Stimulated activated CD8-positive, alpha-beta memory T cell treated with anti-CD3 and anti-CD28 coated beads, Interleukin-7, amount 100 ng/mL, for 48 hours (primary cell): Measurements from ENCODE around the gene LPCAT4.
"Not testable (repeated sequence)": the region's sequence is repeated elsewhere in the genome, so short reads cannot be mapped to it uniquely, and the experiment has no call there.

Source experiments
- DNase-seq, 2 donors: peaks; one replicate each; pipeline ENCODE4 v3.0.0-alpha.2; 2020; ENCODE audit warnings: low read depth in 1 of 2; ENCODE audit errors: extremely low read depth in 1 of 2

Gene LPCAT4, protein sequence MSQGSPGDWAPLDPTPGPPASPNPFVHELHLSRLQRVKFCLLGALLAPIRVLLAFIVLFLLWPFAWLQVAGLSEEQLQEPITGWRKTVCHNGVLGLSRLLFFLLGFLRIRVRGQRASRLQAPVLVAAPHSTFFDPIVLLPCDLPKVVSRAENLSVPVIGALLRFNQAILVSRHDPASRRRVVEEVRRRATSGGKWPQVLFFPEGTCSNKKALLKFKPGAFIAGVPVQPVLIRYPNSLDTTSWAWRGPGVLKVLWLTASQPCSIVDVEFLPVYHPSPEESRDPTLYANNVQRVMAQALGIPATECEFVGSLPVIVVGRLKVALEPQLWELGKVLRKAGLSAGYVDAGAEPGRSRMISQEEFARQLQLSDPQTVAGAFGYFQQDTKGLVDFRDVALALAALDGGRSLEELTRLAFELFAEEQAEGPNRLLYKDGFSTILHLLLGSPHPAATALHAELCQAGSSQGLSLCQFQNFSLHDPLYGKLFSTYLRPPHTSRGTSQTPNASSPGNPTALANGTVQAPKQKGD

DNA sequence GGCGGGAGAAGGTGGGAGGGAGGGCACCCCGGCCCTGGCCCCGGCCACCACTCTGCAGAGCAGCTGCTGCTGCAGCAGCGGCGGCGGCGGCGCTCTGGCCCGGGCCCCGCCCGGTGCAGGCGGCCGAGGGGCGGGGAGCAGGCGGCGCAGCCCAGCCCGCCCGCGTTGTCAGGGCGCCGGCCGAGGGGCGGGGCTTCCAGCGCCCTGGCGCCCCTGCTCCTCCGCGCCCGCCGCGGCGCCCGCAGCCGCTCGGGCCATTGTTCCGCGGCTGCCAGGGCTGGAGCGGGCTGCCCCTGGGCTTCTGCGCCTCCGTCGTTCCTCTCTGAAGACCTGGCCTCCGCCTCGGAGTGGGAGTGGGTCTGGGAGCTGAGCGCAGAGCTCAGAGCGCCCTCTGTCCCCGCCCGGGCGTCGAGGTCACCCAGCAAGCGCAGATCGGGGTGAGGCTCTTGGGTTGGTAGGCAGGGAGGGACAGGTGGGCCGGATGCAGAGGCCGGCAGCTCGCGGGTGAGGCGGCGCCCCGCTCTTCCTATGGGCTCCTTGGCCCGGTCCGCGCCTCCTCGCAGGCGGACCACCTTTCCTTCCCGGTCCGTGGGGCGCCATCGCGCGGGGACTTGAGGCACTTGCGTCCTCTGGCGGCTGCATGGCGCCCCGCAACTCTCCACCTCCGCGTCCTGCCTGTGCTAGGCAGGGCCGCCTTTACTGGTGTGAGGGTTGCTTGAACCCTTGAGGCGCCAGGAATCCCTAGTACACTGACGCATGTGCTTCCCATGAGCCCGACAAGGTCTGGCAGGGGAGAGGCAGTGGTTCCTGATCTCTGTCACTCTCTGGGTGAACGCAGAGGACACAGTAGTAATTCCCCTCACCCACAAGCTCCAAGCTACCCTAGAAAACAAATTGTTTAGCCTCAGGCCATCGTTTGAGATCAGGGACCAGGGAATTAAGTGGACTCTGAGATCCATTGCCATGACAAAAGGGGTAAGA lies at the start of gene LPCAT4:
Gene LPCAT4 (minus strand): TSS at position 96 of the 981 bp plus-strand sequence. CDS start 96 bp downstream, outside the sequence.
- peak; percentile 77 to 80 for DNase-seq

DNA sequence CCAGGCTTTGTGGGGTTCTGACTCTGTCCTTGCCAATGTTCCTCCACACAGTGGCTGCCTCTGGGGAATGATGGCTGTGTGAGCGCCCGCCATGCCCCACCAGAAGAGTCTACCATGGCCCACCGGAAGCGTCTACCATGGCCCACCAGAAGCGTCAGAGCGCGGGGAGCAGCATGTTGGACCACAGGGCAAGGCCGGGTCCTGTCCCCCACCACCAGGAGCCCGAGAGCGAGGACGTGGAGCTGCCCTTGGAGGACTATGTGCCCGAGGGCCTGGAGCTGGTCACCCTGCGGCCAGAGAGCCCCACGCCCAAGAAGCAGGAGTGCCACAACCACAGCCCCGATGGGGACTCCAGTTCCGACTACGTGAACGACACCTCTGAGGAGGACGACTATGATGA lies 42.5 kb upstream of the LPCAT4 start:
- not testable (repeated sequence) for DNase-seq

DNA sequence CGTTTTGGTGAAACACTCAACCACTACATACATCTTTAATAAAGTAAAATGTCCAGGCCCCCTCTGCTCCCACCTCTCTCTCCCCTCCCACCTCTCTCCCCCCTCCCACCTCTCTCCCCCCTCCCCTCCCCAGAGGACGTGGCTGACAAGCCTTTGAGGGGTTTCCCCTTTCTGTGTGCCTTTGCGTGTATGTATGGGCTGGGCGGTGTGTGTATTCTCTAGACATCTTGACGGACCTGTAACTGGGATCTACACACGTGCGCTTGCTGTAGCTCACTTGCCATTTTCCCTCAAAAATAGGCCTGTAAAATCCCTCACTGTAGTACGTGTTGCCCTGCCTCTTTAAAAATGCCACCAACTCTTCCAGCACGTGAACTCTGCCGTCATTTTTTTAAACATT lies 42.0 kb upstream of the LPCAT4 start:
- not testable (repeated sequence) for DNase-seq

DNA sequence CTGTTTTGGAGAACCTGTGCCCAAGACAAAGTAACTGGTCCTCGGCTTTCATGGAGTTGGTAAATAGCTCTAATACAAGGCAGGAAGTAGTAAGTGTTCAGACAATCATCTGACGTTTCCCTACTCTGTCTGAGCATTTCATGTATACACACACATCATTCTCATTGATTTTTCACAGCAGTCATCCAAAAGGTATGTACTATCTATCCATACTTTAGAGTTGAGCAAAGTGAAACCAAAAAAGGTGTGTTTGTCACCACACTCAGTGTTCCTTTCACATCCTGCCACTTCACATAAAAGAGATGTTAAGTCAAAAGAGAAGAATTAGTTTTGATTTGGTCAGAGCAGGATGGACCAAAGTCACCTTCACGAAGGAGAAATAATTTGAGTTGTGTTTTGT lies 36.9 kb upstream of the LPCAT4 start:
- DNase-seq = not testable (repeated sequence)

DNA sequence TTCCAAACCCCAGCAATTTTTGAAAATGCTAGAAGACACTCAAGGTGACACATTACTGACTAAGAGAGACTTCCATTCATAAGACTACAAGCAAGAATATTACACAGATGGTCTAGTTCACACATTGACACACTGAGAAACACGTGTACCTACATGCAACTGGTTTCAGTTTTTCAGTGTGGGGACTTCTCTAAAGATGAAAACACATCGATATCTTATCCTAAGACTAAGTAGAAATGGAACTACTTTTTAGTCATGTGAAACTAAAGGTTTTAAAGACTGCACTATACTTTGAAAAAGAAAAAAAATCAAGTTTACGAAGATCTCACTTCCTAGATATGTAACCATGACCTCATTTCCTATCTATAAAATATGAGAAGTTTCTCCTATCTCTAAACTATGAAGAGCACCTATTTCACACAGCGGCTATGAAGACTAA lies 36.2 kb upstream of the LPCAT4 start:
- not testable (repeated sequence) for DNase-seq

DNA sequence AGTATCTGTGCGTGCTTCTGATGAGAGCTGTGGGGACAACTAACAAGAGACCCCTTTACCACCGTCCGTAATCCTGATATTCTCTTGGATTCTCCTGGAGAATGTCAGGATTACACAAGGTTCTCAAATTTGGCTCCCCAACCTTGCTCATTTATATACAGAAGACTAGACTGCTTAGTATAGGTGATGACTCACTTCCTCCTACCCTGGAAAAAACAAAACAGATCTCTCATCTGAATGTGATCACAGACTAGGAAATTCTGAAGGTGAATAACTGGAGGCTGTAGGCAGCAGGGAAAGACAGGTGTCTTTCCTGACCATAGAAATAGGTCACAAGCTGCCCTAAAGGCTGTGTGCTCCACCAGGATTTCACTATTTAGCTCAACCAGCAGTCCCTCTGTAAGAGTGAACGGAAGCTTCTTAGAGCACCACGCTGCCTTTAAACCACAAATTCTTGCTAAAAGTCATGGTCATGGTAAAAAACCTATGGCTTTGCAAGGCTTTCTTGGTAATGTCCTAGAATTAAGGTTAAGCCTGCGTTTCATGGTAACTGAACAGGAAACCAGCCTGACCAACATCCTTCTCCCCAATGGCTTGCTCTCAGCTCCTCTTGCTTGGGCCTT lies 30.8 kb upstream of the LPCAT4 start:
- DNase-seq = not testable (repeated sequence)

DNA sequence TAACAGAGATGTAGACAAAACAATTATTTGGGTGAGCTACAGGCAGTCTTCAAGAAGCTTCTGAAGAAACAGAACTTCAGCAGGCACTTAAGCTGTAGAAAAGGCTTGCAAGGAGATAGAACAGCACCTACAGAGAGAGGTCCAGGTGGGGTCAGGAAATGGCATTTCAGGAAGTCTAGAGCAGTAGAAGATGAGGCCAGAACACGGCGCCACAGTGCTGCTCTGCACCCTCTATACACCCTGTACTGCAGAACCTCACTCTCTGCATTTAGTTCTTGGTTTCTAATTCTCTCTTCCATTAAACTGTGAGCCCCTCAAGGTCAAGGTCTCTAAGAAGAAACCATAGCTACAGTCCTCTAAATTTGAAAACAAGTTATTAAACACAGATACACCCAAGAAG lies 26.0 kb upstream of the LPCAT4 start:
- not testable (repeated sequence) for DNase-seq

DNA sequence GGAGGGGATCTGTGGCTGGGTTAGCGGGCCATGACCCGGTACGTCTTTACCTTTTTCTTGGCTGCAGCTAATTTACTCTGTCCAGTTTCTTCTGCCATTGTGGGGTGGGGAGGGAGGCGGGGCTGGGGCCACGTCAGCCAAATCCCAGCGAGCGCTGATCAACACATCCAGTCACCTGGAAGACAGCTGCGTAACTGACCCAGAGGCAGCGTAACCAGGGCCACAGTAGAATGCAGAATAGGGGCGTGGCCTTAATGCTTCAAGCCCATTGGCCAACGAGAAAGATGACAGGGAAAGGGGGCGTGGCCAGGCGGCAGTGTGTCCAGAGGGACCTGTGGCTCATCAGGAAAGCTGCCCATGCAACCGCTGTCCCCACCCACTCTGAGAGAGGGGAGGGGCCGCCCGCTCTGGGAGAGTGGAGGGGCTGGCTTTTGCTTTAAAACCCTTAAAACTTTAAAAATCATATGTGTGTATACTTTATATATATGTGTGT lies 22.6 kb upstream of the LPCAT4 start:
- not testable (repeated sequence) for DNase-seq

DNA sequence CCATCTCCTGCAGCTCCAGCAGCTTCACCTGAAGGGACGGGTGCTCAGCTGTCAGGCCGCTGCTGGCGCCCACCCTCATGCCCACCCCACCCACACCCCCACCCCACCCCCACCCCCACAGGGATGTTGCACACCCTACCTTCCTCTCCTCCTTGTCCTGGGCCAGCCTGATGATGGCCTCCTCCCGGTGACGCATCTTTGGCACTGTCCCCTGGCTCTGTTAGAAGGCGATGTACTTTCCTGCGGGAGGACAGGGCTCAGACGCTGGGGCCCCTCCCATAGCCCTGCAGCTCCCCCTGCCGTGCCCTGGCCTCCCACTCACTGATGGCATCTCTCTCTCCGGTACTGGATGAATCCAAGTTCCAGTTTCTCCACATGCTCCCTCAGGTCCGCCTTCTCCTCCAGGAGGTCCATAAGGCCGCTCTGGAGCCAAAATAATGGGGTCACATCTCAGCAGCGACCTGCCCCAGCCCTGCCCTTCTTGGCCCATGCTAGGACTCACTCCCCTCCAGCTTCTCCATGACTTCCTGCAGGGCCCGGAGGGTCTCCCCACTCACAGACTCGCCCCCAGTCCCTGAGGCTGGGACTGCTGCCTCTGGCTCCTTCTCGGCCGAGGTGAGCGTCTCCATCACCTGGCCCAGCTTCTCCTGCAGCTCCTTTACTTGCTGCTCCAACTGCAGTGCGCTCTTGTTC lies 15.0 kb upstream of the LPCAT4 start:
- DNase-seq = not testable (repeated sequence)

DNA sequence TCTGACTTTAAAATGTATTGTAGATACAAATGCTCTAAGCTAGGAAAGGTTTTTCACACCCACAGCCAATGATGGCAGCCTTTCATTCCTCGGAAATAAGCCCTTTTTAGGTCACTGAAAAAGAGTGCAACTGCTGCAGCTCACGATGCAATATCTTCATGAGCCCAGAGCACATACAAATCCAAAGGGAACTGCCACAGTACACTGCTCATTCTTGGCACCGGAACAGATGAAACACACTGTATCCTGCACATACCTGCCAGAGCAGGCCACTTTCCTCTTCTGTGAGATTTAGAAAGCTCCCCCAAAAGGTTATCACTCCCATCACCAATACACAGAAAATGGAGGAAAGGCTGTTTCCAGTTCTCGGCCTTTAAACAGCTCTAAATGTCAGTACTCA lies 13.5 kb upstream of the LPCAT4 start:
- DNase-seq = not testable (repeated sequence)

DNA sequence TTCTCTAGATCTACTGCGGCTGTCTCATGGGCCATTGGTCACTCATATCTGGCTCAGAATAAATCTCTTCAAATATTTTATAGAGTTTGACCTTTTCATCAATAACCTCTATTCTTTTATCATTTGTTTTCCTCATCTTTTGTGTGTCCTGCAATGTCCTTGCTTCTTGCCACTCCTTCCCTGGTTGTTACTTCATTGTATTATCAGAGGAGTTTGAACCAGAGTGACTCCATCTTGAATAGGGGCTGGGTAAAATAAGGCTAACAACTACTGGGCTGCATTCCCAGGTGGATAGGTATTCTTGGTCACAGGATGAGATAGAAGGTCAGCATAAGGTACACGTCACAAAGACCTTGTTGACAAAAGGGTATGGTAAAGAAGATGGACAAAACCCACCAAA lies 9.9 kb upstream of the LPCAT4 start:
- DNase-seq = no peak

DNA sequence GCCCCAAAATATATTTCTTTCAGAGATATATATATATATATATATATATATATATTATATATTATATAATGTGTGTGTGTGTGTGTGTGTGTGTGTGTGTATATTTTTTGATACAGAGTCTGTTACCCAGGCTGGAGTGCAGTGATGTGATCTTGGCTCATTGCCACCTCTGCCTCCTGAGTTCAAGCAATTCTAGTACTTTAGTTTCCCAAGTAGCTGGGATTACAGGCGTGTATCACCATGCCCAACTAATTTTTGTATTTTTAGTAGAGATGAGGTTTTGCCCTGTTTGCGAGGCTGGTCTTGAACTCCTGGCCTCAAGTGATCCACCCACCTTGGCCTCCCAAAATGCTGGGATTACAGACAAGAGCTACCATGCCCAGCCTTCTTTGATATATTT lies 8.5 kb upstream of the LPCAT4 start:
- not testable (repeated sequence) for DNase-seq

DNA sequence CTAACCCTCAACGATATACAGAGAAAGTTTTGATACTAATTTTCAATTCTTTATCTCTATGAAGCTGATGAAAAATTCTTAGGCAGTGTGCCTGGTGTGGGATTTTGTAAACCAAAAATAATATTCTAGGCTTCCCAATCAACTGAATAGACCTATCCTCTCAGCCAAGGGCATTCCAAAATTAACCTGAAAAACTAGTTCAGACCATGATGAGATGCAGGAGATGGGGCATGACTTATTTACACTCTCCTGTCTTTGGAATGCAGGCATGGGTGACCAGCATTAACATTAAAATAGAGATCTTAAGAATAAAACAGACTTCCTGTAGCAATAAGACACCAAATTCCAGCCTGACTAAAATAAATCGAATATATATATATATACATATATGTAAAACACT lies 7.8 kb upstream of the LPCAT4 start:
- no peak for DNase-seq

DNA sequence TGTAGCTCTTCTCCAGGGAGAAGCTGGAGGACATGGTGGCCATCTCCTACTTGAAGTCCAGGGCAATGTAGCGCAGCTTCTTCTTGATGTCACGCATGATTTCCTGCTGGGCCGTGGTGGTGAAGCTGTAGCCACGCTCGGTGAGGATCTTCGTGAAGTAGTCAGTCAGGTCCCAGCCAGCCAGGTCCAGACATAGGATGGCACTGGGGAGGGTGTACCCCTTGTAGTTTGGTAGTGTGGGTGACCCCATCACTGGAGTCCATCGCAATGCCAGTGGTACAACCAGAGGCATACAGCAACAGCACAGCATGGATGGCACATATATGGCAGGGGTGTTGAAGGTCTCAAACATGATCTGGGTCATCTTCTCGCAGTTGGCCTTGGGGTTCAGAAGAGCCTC lies 7.0 kb upstream of the LPCAT4 start:
- DNase-seq = no peak

DNA sequence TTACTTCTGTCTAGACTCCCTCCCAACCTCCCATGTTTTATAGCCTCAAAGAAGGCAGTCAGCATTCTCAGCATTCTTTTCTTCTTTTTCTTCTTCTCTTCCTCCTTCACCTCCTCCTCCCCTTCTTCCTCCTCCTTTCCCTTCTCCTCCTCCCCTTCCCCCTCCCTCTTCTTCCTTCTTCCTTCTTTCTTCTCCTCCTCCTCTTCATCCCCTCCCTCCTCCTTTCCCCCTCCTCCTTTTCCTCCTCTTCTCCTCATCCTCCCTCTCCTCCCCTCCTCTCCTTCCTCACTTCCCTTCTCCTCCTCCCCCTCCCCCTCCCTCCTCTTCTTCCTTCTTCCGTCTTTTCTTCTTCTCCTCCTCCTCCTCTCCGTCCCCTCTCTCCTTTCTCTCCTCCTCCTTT lies 3.6 kb upstream of the LPCAT4 start:
- DNase-seq = no peak

DNA sequence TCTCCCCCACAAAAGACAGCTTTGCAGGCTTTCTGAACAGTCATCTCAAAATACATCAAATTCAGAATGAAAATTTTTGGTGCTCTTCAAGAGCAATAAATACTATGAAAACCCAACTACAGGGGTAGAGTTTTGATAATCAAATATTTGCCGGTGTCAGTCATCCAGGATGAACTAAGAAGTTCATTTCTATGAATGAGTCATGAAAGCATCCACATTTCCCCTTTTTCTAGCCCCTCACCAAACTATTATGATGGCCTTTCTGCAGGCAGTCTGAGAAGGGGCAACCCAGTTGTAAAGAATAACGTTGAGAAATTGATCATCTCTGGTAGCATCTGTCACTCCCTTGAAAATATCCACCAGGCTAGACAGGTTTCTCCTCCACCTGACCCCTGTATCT lies 3.1 kb upstream of the LPCAT4 start:
- no peak for DNase-seq

DNA sequence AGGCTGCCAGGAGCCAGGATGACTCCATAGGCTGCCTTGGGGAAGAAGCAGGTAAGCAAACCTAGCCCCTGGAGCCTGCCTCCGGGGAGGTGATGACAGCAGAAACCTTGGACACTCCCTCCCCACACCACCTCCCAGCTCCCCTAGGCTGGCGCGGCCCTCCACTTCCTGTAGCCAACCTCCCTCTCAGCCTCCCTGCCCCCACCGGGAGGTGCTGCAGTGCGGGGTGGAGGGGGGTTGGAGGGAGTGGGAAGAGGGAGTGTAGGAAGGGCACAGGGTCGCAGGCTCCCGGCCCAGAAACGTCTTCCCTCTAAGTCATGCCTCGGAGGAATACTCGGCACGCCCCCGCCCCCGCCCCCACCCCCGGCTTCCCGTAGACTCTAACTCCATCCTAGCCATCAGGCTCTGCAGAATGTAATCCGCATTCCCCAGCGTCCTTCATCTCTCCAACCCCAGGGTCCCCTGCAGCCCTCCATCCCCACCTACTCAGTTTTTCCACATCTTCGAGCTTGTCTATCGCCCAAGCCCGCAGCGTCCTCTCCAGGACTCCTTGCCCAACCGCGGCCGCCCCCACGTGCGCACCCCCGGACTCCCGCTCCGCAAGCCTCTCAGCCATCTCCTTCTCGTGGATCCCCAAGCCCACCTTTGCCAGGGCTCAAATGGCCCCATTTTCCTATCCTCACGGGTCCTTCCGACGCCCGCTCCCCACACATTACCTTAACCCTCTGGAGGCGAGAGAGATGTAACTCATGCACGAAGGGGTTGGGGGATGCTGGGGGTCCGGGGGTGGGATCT lies 528 bp downstream of the LPCAT4 start:
- peak in 1 of 2 donors; percentile 45 for DNase-seq

DNA sequence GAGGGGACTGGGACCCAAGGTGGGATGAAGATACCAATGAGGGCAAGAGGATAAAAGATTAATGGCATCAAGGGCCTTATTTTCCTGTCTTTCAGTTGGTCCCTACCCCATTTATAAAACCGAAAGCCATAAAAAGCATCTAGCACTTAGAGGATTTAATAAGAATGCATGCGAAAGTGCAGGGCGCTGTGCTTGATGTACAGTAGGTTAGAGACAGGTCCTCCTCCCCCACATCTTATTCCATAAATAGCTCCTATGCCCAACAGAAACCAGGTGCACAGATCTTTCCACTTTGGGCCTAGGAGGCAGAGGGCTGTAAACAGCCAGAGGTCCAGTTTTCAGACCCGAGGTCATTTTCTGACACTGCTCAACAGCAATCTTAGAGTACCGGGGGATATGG lies 1.2 kb downstream of the LPCAT4 start:
- DNase-seq = no peak

DNA sequence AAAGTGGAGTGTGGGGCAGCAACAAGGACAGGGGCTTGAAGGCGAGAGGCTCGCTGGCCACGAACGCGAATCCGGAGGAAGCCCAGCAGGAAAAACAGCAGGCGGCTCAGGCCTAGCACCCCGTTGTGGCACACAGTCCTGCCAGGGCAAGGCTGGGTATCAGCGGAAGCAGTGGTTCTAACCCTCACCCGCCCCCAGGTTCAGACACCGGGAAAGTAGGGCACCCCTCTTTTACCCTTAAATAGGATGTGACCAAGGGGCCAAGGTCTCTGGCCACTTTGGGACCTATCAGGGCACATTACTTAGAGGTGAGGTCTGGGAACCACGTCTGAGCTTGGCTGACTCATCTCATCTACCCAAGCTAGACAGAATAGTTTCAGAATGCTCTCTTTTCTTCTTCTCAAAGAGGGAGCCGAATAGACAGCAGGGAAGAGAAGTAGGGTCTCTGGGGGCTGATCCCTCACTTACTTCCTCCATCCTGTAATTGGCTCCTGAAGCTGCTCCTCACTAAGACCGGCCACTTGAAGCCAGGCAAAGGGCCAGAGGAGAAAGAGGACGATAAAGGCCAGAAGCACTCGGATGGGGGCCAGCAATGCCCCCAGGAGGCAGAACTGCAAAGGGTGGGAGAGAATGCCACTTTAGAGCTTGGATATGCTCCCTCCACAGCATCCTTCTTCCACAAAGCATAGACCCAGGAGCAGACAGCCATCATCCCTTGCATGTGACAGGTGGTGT lies 1.7 kb downstream of the LPCAT4 start:
- no peak for DNase-seq
